Retinal pigment epithelial cell (primary cell): Measurements from ENCODE around the gene EGR2.

Experiments used
- DNase-seq: peaks from one replicate; pipeline ENCODE4 v3.0.0-alpha.2; 2010; ENCODE audit warnings: low read depth
- H3K4me3 ChIP-seq: 2 replicates; pipeline ENCODE4 v1.5.1; 2011; ENCODE audit warnings: mild to moderate bottlenecking, low read length, control low read depth, moderate library complexity
- TF ChIP-seq, protein P1 (sequence below): conservative IDR thresholded peaks from 2 replicates; pipeline ENCODE4 v1.5.1; 2011; ENCODE audit warnings: low read depth, low read length, control low read depth, inconsistent platforms

Gene EGR2

DNA sequence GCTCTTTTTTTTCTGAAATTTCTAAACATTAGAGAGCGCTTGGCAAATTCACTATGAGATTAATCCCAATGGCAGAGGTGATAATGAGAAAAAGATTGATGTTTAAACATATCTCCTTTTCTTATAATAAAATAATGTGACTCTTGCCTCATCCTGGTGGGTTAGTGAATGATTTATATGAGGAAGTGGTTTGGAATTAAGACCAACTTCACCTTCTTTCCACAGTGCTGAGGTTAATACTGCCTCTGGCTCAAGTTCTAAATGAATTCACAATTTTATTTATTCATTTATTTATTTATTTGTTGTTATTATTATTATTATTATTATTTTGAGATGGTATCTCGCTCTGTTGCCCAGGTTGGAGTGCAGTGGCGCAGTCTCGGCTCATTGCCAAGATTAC, 52.2 kb downstream of the EGR2 start:
- TF ChIP-seq, protein P1, sequence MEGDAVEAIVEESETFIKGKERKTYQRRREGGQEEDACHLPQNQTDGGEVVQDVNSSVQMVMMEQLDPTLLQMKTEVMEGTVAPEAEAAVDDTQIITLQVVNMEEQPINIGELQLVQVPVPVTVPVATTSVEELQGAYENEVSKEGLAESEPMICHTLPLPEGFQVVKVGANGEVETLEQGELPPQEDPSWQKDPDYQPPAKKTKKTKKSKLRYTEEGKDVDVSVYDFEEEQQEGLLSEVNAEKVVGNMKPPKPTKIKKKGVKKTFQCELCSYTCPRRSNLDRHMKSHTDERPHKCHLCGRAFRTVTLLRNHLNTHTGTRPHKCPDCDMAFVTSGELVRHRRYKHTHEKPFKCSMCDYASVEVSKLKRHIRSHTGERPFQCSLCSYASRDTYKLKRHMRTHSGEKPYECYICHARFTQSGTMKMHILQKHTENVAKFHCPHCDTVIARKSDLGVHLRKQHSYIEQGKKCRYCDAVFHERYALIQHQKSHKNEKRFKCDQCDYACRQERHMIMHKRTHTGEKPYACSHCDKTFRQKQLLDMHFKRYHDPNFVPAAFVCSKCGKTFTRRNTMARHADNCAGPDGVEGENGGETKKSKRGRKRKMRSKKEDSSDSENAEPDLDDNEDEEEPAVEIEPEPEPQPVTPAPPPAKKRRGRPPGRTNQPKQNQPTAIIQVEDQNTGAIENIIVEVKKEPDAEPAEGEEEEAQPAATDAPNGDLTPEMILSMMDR: no peak

GRCh38 chr10:62763155-62763554, 53.0 kb downstream of the EGR2 start:
- no peak overlapping the region for H3K4me3 ChIP-seq
- DNase-seq: no peak
- TF ChIP-seq, protein P1: no peak

More for the DNA sequence above, 52.2 kb downstream of the EGR2 start:
- no peak for DNase-seq
- H3K4me3 ChIP-seq: no peak overlapping the region
